IMR-90 (cell line): ENCODE measurements around the gene SPARCL1. TPM values are rescaled to one million over a fixed set of nuclear protein-coding genes. Genes with fewer than 3 reads are reported as not detected.
A peak's percentile ranks its signal among the peaks of the same experiment; 100 is the strongest.

ENCODE experiments used
- ATAC-seq: fragments of 200-7000 bp; cut with Tn5 transposase; 2 replicates; pipeline ENCODE4 v1.9.1; 2020; ENCODE audit warnings: low read depth, mild to moderate bottlenecking, moderate library complexity
- BruUV-seq: library from RNA; stranded (reverse); fragments of 400-500 nt; replicated peaks from 2 replicates; lab custom pipeline; 2021; lab: Mats Ljungman, UMichigan
- CTCF ChIA-PET: fragments of 300-600 bp; formaldehyde crosslinking; extraction: SDS; loops from one replicate; lab custom pipeline; 2021; ENCODE audit warnings: antibody characterized with exemption; lab: Yijun Ruan, JAX
- POLR2A ChIA-PET: fragments of 300-600 bp; sonication (Branson Sonifier 250); formaldehyde crosslinking; loops from one replicate; lab custom pipeline; 2022; ENCODE audit warnings: antibody characterized with exemption; ENCODE audit not compliant: unreplicated experiment; lab: Charles Lee
- DNase-seq: peaks from one replicate; pipeline ENCODE4 v3.0.0; 2013
- H2AFZ ChIP-seq: replicated peaks from 2 replicates; pipeline ENCODE3; 2013; ENCODE audit warnings: low read length, mild to moderate bottlenecking; ENCODE audit not compliant: poor library complexity
- H2AK5ac ChIP-seq: 2 replicates; pipeline ENCODE4 v1.6.1; 2013; ENCODE audit warnings: low read depth, low read length, inconsistent platforms
- H2AK9ac ChIP-seq: replicated peaks from 2 replicates; pipeline ENCODE3; 2013; ENCODE audit warnings: mild to moderate bottlenecking, low read depth, low read length, moderate library complexity; ENCODE audit not compliant: poor library complexity
- H2BK120ac ChIP-seq: 2 replicates; pipeline ENCODE4 v1.6.1; 2013; ENCODE audit warnings: low read depth, low read length, inconsistent platforms
- H2BK15ac ChIP-seq: 3 replicates; pipeline ENCODE4 v1.6.1; 2013; ENCODE audit warnings: low read depth, low read length, inconsistent platforms
- H2BK20ac ChIP-seq: 2 replicates; pipeline ENCODE4 v1.6.1; 2013; ENCODE audit warnings: low read depth, mild to moderate bottlenecking, inconsistent platforms, low read length, moderate library complexity
- H2BK5ac ChIP-seq: 2 replicates; pipeline ENCODE4 v1.6.1; 2013; ENCODE audit warnings: mild to moderate bottlenecking, low read depth, low read length, inconsistent platforms; ENCODE audit not compliant: poor library complexity, severe bottlenecking
- H3K14ac ChIP-seq: replicated peaks from 2 replicates; pipeline ENCODE4 v1.6.1; 2013; ENCODE audit warnings: low read depth, low read length, inconsistent platforms
- H3K18ac ChIP-seq: 2 replicates; pipeline ENCODE4 v1.6.1; 2013; ENCODE audit warnings: low read depth, low read length, control low read depth
- H3K23ac ChIP-seq: 2 replicates; pipeline ENCODE4 v1.6.1; 2013; ENCODE audit warnings: low read depth, low read length, inconsistent platforms
- H3K27ac ChIP-seq: 2 replicates; pipeline ENCODE4 v1.5.1; 2013; ENCODE audit warnings: mild to moderate bottlenecking, control low read depth, low read length; ENCODE audit not compliant: insufficient read depth
- H3K27me3 ChIP-seq: 2 replicates; pipeline ENCODE4 v1.6.1; 2013; ENCODE audit warnings: low read length; ENCODE audit not compliant: control insufficient read depth, insufficient read depth
- H3K36me3 ChIP-seq: 2 replicates; pipeline ENCODE4 v1.6.1; 2013; ENCODE audit warnings: low read length, mixed read lengths; ENCODE audit not compliant: control insufficient read depth, insufficient read depth
- H3K4ac ChIP-seq: 2 replicates; pipeline ENCODE4 v1.6.1; 2013; ENCODE audit warnings: low read depth, low read length, inconsistent platforms
- H3K4me1 ChIP-seq: 2 replicates; pipeline ENCODE4 v1.6.1; 2013; ENCODE audit warnings: low read length, mixed read lengths; ENCODE audit not compliant: control insufficient read depth, insufficient read depth
- H3K4me2 ChIP-seq: 2 replicates; pipeline ENCODE4 v1.6.1; 2013; ENCODE audit warnings: low read depth, mild to moderate bottlenecking, control low read depth, low read length, moderate library complexity
- H3K4me3 ChIP-seq: 2 replicates; pipeline ENCODE4 v1.5.1; 2013; ENCODE audit warnings: low read depth, mild to moderate bottlenecking, control low read depth, low read length, moderate library complexity; ENCODE audit not compliant: insufficient read depth
- H3K56ac ChIP-seq: 2 replicates; pipeline ENCODE4 v1.6.1; 2013; ENCODE audit warnings: low read length, inconsistent platforms; ENCODE audit not compliant: insufficient read depth; ENCODE audit errors: extremely low read depth
- H3K79me1 ChIP-seq, 2 experiments: 2 replicates each; pipeline ENCODE4 v1.6.1; 2013; ENCODE audit warnings: low read length in 2 of 2, inconsistent platforms in 1 of 2, low read depth in 1 of 2
- H3K9ac ChIP-seq: 2 replicates; pipeline ENCODE4 v1.6.1; 2013; ENCODE audit warnings: low read depth, low read length, control low read depth
- H3K9me1 ChIP-seq: 2 replicates; pipeline ENCODE4 v1.6.1; 2013; ENCODE audit warnings: low read length, inconsistent platforms; ENCODE audit not compliant: insufficient read depth
- H3K9me3 ChIP-seq: 2 replicates; pipeline ENCODE4 v1.6.1; 2013; ENCODE audit warnings: low read length; ENCODE audit not compliant: control insufficient read depth, insufficient read depth
- H4K20me1 ChIP-seq: 2 replicates; pipeline ENCODE4 v1.6.1; 2013; ENCODE audit warnings: low read length, inconsistent platforms; ENCODE audit not compliant: insufficient read depth
- H4K5ac ChIP-seq: 2 replicates; pipeline ENCODE4 v1.6.1; 2013; ENCODE audit warnings: mild to moderate bottlenecking, low read depth, low read length, control low read depth
- H4K8ac ChIP-seq, 2 experiments: 2 replicates each; pipeline ENCODE4 v1.6.1; 2013; ENCODE audit warnings: low read depth in 2 of 2, low read length in 2 of 2, control low read depth in 1 of 2, inconsistent platforms in 1 of 2
- H4K91ac ChIP-seq: 2 replicates; pipeline ENCODE4 v1.6.1; 2013; ENCODE audit warnings: low read depth, low read length, inconsistent platforms; ENCODE audit not compliant: insufficient read depth
- BHLHE40 ChIP-seq: fragments of 150-350 bp; IDR thresholded peaks from 2 replicates; pipeline ENCODE4 v1.6.1; 2016; ENCODE audit warnings: mild to moderate bottlenecking, low read depth, low read length
- CEBPB ChIP-seq: IDR thresholded peaks from 2 replicates; pipeline ENCODE4 v1.6.1; 2012; ENCODE audit warnings: low read depth, low read length, improper control_type of control experiment
- CHD1 ChIP-seq: IDR thresholded peaks from 2 replicates; pipeline ENCODE4 v1.6.1; 2012; ENCODE audit warnings: low read depth, low read length, improper control_type of control experiment
- CTCF ChIP-seq: conservative IDR thresholded peaks from 2 replicates; pipeline ENCODE4 v1.5.1; 2012; ENCODE audit warnings: mild to moderate bottlenecking, low read depth, low read length, improper control_type of control experiment
- ELK1 ChIP-seq: fragments of 150-350 bp; IDR thresholded peaks from 2 replicates; pipeline ENCODE4 v1.6.1; 2016; ENCODE audit warnings: low read depth, mild to moderate bottlenecking, low read length, moderate library complexity, borderline replicate concordance
- FOS ChIP-seq: fragments of 150-350 bp; IDR thresholded peaks from 2 replicates; pipeline ENCODE4 v1.6.1; 2016; ENCODE audit warnings: low read depth, low read length
- MAFK ChIP-seq: IDR thresholded peaks from 2 replicates; pipeline ENCODE4 v1.6.1; 2012; ENCODE audit warnings: low read depth, low read length, improper control_type of control experiment
- MAZ ChIP-seq: IDR thresholded peaks from 2 replicates; pipeline ENCODE4 v1.6.1; 2012; ENCODE audit warnings: low read depth, mild to moderate bottlenecking, low read length, improper control_type of control experiment, moderate library complexity, borderline replicate concordance
- MXI1 ChIP-seq: IDR thresholded peaks from 2 replicates; pipeline ENCODE4 v1.6.1; 2012; ENCODE audit warnings: low read depth, mild to moderate bottlenecking, low read length, moderate library complexity, borderline replicate concordance
- POLR2A ChIP-seq: IDR thresholded peaks from 2 replicates; pipeline ENCODE4 v1.6.1; 2012; ENCODE audit warnings: mild to moderate bottlenecking, low read depth, low read length
- RAD21 ChIP-seq: IDR thresholded peaks from 2 replicates; pipeline ENCODE4 v1.6.1; 2012; ENCODE audit warnings: low read length, improper control_type of control experiment
- RCOR1 ChIP-seq: IDR thresholded peaks from 2 replicates; pipeline ENCODE4 v1.6.1; 2012; ENCODE audit warnings: mild to moderate bottlenecking, low read length, improper control_type of control experiment; ENCODE audit not compliant: insufficient replicate concordance
- RFX5 ChIP-seq: IDR thresholded peaks from 2 replicates; pipeline ENCODE4 v1.8.0; 2012; ENCODE audit warnings: low read depth, mild to moderate bottlenecking, low read length, moderate library complexity
- SMC3 ChIP-seq: fragments of 150-350 bp; IDR thresholded peaks from 2 replicates; pipeline ENCODE4 v1.6.1; 2016; ENCODE audit warnings: low read depth, mild to moderate bottlenecking, antibody characterized with exemption, low read length, moderate library complexity
- USF2 ChIP-seq: fragments of 150-350 bp; IDR thresholded peaks from 2 replicates; pipeline ENCODE4 v1.6.1; 2017; ENCODE audit warnings: mild to moderate bottlenecking, antibody characterized with exemption, low read length, low read depth
- WGBS, 2 experiments: methylation state at CpG; one replicate each; pipeline versions ENCODE4 v1.1.5 to v1.1.7; 2013; ENCODE audit warnings: missing lambda C conversion rate in 2 of 2; ENCODE audit not compliant: insufficient read length in 1 of 2; ENCODE audit errors: extremely low coverage in 2 of 2; 5-methylcytosine and 5-hydroxymethylcytosine counted together
- dilution Hi-C: fragments of 300-500 bp; cut with HindIII; formaldehyde crosslinking; loops from one replicate; pipeline ENCODE4 v1.14.3; 2018; ENCODE audit warnings: low sequenced_read_pairs; ENCODE audit not compliant: unreplicated experiment
- in situ Hi-C: fragments of 300-500 bp; cut with MboI; formaldehyde crosslinking; loops from 3 replicates; pipeline ENCODE4 v1.14.3; 2019; ENCODE audit warnings: low sequenced_read_pairs, inconsistent platforms, mixed read lengths
- intact Hi-C: fragments of 100-400 bp; cut with micrococcal nuclease; formaldehyde crosslinking; loops from 2 replicates; pipeline ENCODE4 v1.10.0; 2022
- polyA plus RNA-seq, 3 experiments: library from polyadenylated mRNA; depleted of rRNA; stranded (reverse); fragments of >200 nt; gene quantifications; 2 replicates each; pipeline ENCODE4 v1.2.3, GENCODE V29; 2012; ENCODE audit warnings: low replicate concordance in 1 of 3
- total RNA-seq: library from RNA; depleted of rRNA; stranded (reverse); fragments of >200 nt; gene quantifications from 2 replicates; pipeline ENCODE4 v1.2.3, GENCODE V29; 2012

SPARCL1 gene
- total and polyA plus RNA-seq, 2 of the 4 experiments (the other 2 are of a cell fraction), result not detected

- no peak overlapping the region for H4K91ac ChIP-seq
- H3K27me3 ChIP-seq, result 0 out of 2 replicates have a peak, but pooled peaks cover 2% of the 10 kb centered on the region
- H2BK5ac ChIP-seq, result no peak overlapping the region
- no peak overlapping the region for H2AK9ac ChIP-seq
- no peaks in the 10 kb centered on the region for H4K20me1 ChIP-seq
- no peak overlapping the region for H3K56ac ChIP-seq
- no peak for TF ChIP-seq CHD1
- TF ChIP-seq CTCF, result no peak
- TF ChIP-seq FOS, result no peak
- no peak for TF ChIP-seq POLR2A
- TF ChIP-seq RFX5, result no peak
- TF ChIP-seq MAFK, result no peak
- no peak for TF ChIP-seq RCOR1
- no peak for TF ChIP-seq CEBPB
- TF ChIP-seq BHLHE40, result no peak
- TF ChIP-seq SMC3, result no peak
- TF ChIP-seq RAD21, result no peak
- no peak for TF ChIP-seq MXI1
- no peak for TF ChIP-seq MAZ
- no peak for TF ChIP-seq ELK1
- no peak for TF ChIP-seq USF2
- 0 out of 2 replicates have a peak, but pooled peaks cover 5% of the 10 kb centered on the region for H3K9me1 ChIP-seq
- H3K79me1 ChIP-seq, result no peaks in the 10 kb centered on the region
- no peak overlapping the region for H2AFZ ChIP-seq
- no peak overlapping the region for H3K4ac ChIP-seq
- H3K4me3 ChIP-seq, result no peak overlapping the region
- in situ Hi-C loops, result no loop called here
- H3K23ac ChIP-seq, result no peak overlapping the region
- CTCF ChIA-PET, result no interaction called here
- H2BK20ac ChIP-seq, result no peak overlapping the region
- H3K4me2 ChIP-seq, result no peak overlapping the region
- ATAC-seq (no peak), DNase-seq (peak; percentile 24)
- POLR2A ChIA-PET, result no interaction called here
- H4K5ac ChIP-seq, result no peak overlapping the region
- WGBS, 2 experiments, result no CpG with 5 or more reads among the region's 2 CpGs
- H3K4me1 ChIP-seq, result peaks cover 3% of the 10 kb centered on the region; the same call in 1 of the 2 replicates
- BruUV-seq, result no TSS peak
- dilution Hi-C loops, result no loop called here
- no peak overlapping the region for H3K18ac ChIP-seq
- no peak overlapping the region for H3K27ac ChIP-seq
- no peak overlapping the region for H4K8ac ChIP-seq
- H3K14ac ChIP-seq, result no peak overlapping the region
- no peak overlapping the region for H2BK120ac ChIP-seq
- intact Hi-C loops, result no loop called here
- H2BK15ac ChIP-seq, result no peak overlapping the region
- H3K36me3 ChIP-seq, result no peaks in the 10 kb centered on the region
- no peak overlapping the region for H2AK5ac ChIP-seq
- H3K9me3 ChIP-seq, result no peaks in the 10 kb centered on the region
- no peak overlapping the region for H3K9ac ChIP-seq
Measured at GRCh38 chr4:87524456-87524855, 4.7 kb downstream of the SPARCL1 start.
